ENCODE measurements around the gene LHFPL6. TPM values are rescaled to one million over a fixed set of nuclear protein-coding genes. Genes with fewer than 3 reads are reported as not detected.

The LHFPL6 gene
- total RNA-seq, 3 donors from 2014 or later, result 4.9 to 26.1 (median 8.3) TPM

DNA sequence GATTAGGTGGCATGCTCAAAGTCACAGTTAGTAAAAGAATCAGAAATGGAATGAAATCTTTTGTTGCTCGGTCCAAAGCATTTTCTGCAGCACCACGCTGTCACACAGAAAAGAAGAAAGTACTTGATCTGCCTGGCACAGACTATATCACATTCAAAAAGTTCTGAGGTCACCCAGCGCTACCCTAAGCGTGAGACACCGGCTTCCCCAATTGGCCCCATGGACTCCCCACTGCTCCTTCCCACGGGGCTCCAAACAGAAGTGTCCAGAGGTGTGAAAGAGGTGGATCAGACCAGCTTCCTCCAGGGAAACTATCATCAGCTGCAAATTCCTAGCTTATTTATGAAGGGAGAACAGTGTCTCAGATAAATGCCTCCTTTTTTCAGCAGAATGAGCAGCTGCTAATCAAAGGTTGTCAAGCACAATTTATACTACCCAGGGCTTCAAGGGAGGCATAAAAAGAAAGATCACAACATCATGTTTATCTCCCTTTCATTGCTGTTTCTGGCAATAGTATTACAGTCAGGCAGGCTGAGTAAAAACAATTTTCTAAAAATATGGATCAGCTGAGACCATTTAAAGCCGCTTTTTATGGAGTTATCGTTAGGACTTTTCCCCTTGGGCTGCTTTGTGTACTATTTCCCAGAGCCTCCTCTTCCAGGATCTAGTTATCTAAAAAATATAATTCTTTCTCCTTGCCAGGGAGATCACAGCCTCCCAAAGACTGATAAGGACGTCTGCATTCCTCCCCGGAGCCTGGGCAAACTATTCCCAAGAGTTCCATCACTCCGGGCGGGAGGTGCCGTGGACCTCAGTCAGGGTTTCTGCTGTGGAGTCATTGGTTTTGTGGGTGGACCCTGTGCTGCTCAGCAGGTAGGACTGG lies 208.0 kb downstream of the LHFPL6 start:
- no peak overlapping the region for H3K4me3 ChIP-seq
- DNase-seq (no peak), ATAC-seq (no peak)
- intact Hi-C loops (cut with DNase I, micrococcal nuclease), result no loop called here
- H3K9me3 ChIP-seq, result no peaks in the 10 kb centered on the region
- H3K4me1 ChIP-seq (ENCODE audit: low read depth), result no peaks in the 10 kb centered on the region
- no peaks in the 10 kb centered on the region for H3K36me3 ChIP-seq (ENCODE audit: low read depth)
- TF ChIP-seq, protein P1, sequence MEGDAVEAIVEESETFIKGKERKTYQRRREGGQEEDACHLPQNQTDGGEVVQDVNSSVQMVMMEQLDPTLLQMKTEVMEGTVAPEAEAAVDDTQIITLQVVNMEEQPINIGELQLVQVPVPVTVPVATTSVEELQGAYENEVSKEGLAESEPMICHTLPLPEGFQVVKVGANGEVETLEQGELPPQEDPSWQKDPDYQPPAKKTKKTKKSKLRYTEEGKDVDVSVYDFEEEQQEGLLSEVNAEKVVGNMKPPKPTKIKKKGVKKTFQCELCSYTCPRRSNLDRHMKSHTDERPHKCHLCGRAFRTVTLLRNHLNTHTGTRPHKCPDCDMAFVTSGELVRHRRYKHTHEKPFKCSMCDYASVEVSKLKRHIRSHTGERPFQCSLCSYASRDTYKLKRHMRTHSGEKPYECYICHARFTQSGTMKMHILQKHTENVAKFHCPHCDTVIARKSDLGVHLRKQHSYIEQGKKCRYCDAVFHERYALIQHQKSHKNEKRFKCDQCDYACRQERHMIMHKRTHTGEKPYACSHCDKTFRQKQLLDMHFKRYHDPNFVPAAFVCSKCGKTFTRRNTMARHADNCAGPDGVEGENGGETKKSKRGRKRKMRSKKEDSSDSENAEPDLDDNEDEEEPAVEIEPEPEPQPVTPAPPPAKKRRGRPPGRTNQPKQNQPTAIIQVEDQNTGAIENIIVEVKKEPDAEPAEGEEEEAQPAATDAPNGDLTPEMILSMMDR (IDR thresholded peaks at IDR 0.05), result no peak

DNA sequence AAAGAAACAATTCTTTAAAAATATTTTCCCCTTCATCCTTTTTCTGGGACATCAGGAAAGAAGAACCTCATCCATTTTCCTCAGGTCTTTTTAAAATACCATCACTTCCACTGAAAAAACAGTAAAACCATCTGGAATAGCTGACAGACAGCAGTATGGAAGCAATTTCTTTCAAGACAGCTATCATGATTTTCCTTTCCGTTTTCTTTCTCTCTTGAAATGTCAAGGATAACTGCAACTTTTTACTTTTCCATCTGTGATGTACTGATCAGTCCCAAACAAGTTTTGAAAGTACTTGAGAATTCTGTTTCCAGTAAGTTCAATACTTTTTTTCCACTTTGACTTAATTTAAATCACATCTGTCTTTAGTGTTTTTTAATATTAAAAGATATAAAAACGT lies 211.2 kb downstream of the LHFPL6 start:
- no peak overlapping the region for H3K4me3 ChIP-seq
- no peaks in the 10 kb centered on the region for H3K9me3 ChIP-seq
- ATAC-seq (no peak), DNase-seq (no peak)
- no peaks in the 10 kb centered on the region for H3K4me1 ChIP-seq (ENCODE audit: low read depth)
- TF ChIP-seq, protein P1 (IDR thresholded peaks at IDR 0.05), result no peak
- intact Hi-C loops (cut with DNase I, micrococcal nuclease), result no loop called here
- H3K36me3 ChIP-seq (ENCODE audit: low read depth), result no peaks in the 10 kb centered on the region

DNA sequence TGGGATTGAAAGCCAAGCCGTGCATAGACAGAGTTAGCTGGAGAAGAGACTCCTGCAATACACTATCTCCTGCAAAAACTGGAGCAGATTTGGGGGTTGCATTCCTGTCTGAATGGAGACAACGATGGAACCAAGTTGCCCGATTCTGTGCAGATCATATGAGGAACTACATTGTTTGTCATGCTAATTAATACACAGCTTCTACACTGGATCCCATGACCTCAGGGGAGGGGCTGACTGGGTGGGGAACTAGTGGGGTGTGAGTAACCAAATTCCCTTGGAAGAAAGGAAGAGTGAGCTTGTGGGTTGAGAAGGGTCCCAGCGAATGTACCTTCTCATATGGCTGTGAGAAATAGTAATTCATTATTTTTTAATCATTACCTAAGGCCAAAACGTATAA lies 214.0 kb downstream of the LHFPL6 start:
- Histone ChIP-seq H3K36me3 (ENCODE audit: low read depth) (no peaks in the 10 kb centered on the region), H3K4me1 (ENCODE audit: low read depth) (no peaks in the 10 kb centered on the region), H3K9me3 (no peaks in the 10 kb centered on the region), H3K4me3 (no peak overlapping the region)
- no peak for DNase-seq
- intact Hi-C loops (cut with DNase I, micrococcal nuclease), result no loop called here
- ATAC-seq, result no peak
- TF ChIP-seq, protein P1 (IDR thresholded peaks at IDR 0.05), result no peak

DNA sequence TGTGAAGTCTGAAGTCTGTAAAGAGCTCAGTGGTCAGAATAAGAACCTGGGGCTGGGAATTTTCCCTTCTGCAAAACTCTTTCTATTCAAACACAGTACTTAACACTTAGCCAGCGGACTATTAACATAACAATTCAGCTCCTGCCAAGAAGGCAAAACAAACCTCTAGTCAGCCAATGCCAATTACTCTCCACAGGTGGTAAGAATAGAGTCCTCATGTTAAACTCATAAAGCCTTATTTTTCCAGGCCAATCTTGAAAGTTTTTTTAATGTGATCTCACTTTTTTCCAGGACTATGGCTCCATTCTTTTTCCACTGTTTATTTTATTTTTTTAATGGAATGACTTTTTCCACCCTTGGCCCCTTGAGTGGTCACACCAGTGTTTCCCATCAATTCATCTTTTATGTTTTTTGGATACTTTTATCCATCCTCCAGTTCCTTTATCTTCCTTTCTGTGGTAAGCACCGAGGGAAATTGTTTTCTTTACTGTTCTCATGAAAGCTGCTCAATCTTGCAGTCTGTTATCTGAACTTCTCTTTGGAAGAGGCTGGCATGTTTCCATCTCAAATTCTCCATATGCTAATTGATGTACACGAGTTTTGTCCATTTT lies 217.3 kb downstream of the LHFPL6 start:
- DNase-seq (no peak), ATAC-seq (no peak)
- intact Hi-C loops (cut with DNase I, micrococcal nuclease), result no loop called here

DNA sequence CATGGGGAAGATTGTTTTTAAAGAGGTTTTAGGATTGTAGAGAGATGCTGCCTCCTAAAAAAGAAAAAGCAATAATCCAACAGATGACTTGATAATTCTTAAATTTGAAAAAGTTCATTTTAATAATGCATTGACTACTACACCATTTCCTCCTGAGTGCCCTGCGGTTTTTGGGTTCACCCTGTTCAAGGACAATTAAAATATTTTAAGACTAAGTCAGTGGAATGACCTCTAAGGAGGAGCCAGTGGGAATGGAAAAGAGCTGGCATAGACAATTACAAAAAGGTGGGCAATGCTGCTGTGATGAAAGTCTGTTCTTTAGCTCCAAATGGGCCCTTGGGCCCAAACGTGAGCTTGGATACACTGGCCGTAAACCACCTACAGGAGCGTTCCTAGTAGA lies 217.8 kb downstream of the LHFPL6 start:
- TF ChIP-seq, protein P1 (IDR thresholded peaks at IDR 0.05), result no peak
- Histone ChIP-seq H3K36me3 (ENCODE audit: low read depth) (no peaks in the 10 kb centered on the region), H3K9me3 (no peaks in the 10 kb centered on the region), H3K4me3 (no peak overlapping the region), H3K4me1 (ENCODE audit: low read depth) (no peaks in the 10 kb centered on the region)
- no peak for DNase-seq
- intact Hi-C loops (cut with DNase I, micrococcal nuclease), result no loop called here
- no peak for ATAC-seq

More for the DNA sequence above, 217.3 kb downstream of the LHFPL6 start:
- H3K4me3 ChIP-seq, result no peak overlapping the region
- H3K36me3 ChIP-seq (ENCODE audit: low read depth), result no peaks in the 10 kb centered on the region
- TF ChIP-seq, protein P1 (IDR thresholded peaks at IDR 0.05), result no peak
- H3K9me3 ChIP-seq, result no peaks in the 10 kb centered on the region
- H3K4me1 ChIP-seq (ENCODE audit: low read depth), result no peaks in the 10 kb centered on the region
